ENCODE data around the gene HELT. TPM values are rescaled to one million over a fixed set of nuclear protein-coding genes. Genes with fewer than 3 reads are reported as not detected.
"Not testable (repeated sequence)": the region's sequence is repeated elsewhere in the genome, so short reads cannot be mapped to it uniquely, and the experiment has no call there.

Gene HELT
- total RNA-seq (2022) (not detected in 2 replicates), Bru-seq, nascent RNA (not detected), BruChase-seq, experiment 1, labeled RNA remaining after a 6-hour chase (not detected), BruChase-seq, experiment 2, labeled RNA remaining after a 2-hour chase (not detected)
- long read RNA-seq: 0 reads

- no peak for DNase-seq
- intact Hi-C loops (cut with micrococcal nuclease; ENCODE audit: unreplicated experiment): no loop called here
- Mint-ChIP-seq H3K27ac (ENCODE audit: unreplicated experiment) (no peak within 1 kb of the TSS), H3K36me3 (ENCODE audit: insufficient read depth, unreplicated experiment) (peaks cover 10% of the 10 kb centered on the region), H3K27me3 (ENCODE audit: unreplicated experiment) (peaks cover 94% of the 10 kb centered on the region), H3K4me3 (ENCODE audit: low read depth, unreplicated experiment) (peak within 1 kb of the TSS; percentile 73), H3K9me3 (ENCODE audit: low read depth, unreplicated experiment) (no peaks in the 10 kb centered on the region), H3K4me1 (ENCODE audit: low read depth, unreplicated experiment) (peaks cover 15% of the 10 kb centered on the region)
- BruUV-seq (replicated peaks): no TSS peak
- no peak for TF ChIP-seq CTCF (IDR thresholded peaks at IDR 0.05; ENCODE audit: unreplicated experiment)
- CTCF ChIA-PET: interaction anchor here (0.9 to 1.0 kb wide), 2 partner anchors 8 to 13 kb away, joined by 3 to 4 read pairs; no protein-coding TSS in a partner anchor
Measured at GRCh38 chr4:185017964-185018772, at the start of gene HELT. HELT (plus strand) TSS chr4:185018490; CDS start chr4:185018929, 439 bp downstream.

GRCh38 chr4:184968784-184969201 lies 49.5 kb upstream of the HELT start:
- H3K27ac Mint-ChIP-seq (ENCODE audit: unreplicated experiment): no peak overlapping the region

GRCh38 chr4:184969610-184970009 lies 48.7 kb upstream of the HELT start:
- CTCF ChIA-PET: no interaction called here
- H3K27me3 Mint-ChIP-seq (ENCODE audit: unreplicated experiment): peaks cover 14% of the 10 kb centered on the region
- H3K9me3 Mint-ChIP-seq (ENCODE audit: low read depth, unreplicated experiment): peaks cover 6% of the 10 kb centered on the region
- BruUV-seq (replicated peaks): no TSS peak
- H3K36me3 Mint-ChIP-seq (ENCODE audit: insufficient read depth, unreplicated experiment): peaks cover 11% of the 10 kb centered on the region
- H3K4me3 Mint-ChIP-seq (ENCODE audit: low read depth, unreplicated experiment): no peak overlapping the region
- no peaks in the 10 kb centered on the region for H3K4me1 Mint-ChIP-seq (ENCODE audit: low read depth, unreplicated experiment)
- DNase-seq: no peak
- intact Hi-C loops (cut with micrococcal nuclease; ENCODE audit: unreplicated experiment): no loop called here
- no peak overlapping the region for H3K27ac Mint-ChIP-seq (ENCODE audit: unreplicated experiment)
- TF ChIP-seq CTCF (IDR thresholded peaks at IDR 0.05; ENCODE audit: unreplicated experiment): no peak

More at GRCh38 chr4:184968784-184969201, 49.5 kb upstream of the HELT start:
- Mint-ChIP-seq H3K9me3 (ENCODE audit: low read depth, unreplicated experiment) (peaks cover 6% of the 10 kb centered on the region), H3K36me3 (ENCODE audit: insufficient read depth, unreplicated experiment) (peaks cover 12% of the 10 kb centered on the region), H3K27me3 (ENCODE audit: unreplicated experiment) (peaks cover 14% of the 10 kb centered on the region), H3K4me1 (ENCODE audit: low read depth, unreplicated experiment) (no peaks in the 10 kb centered on the region), H3K4me3 (ENCODE audit: low read depth, unreplicated experiment) (no peak overlapping the region)
- CTCF ChIA-PET: interaction anchor here (0.9 kb wide), 1 partner anchor 11 kb away, joined by 3 read pairs; no protein-coding TSS in a partner anchor
- peak; percentile 66 for DNase-seq
- intact Hi-C loops (cut with micrococcal nuclease; ENCODE audit: unreplicated experiment): no loop called here
- TF ChIP-seq CTCF (IDR thresholded peaks at IDR 0.05; ENCODE audit: unreplicated experiment): no peak
- no TSS peak for BruUV-seq (replicated peaks)

GRCh38 chr4:184972991-184973390 lies 45.3 kb upstream of the HELT start:
- Mint-ChIP-seq H3K4me3 (ENCODE audit: low read depth, unreplicated experiment) (no peak overlapping the region), H3K4me1 (ENCODE audit: low read depth, unreplicated experiment) (no peaks in the 10 kb centered on the region), H3K27me3 (ENCODE audit: unreplicated experiment) (peaks cover 14% of the 10 kb centered on the region), H3K9me3 (ENCODE audit: low read depth, unreplicated experiment) (peaks cover 4% of the 10 kb centered on the region), H3K27ac (ENCODE audit: unreplicated experiment) (no peak overlapping the region), H3K36me3 (ENCODE audit: insufficient read depth, unreplicated experiment) (no peaks in the 10 kb centered on the region)
- no TSS peak for BruUV-seq (replicated peaks)
- no peak for TF ChIP-seq CTCF (IDR thresholded peaks at IDR 0.05; ENCODE audit: unreplicated experiment)
- no peak for DNase-seq
- intact Hi-C loops (cut with micrococcal nuclease; ENCODE audit: unreplicated experiment): no loop called here
- CTCF ChIA-PET: no interaction called here

GRCh38 chr4:184976348-184976747 lies 41.9 kb upstream of the HELT start:
- intact Hi-C loops (cut with micrococcal nuclease; ENCODE audit: unreplicated experiment); H3K9me3 Mint-ChIP-seq (ENCODE audit: low read depth, unreplicated experiment); H3K36me3 Mint-ChIP-seq (ENCODE audit: insufficient read depth, unreplicated experiment): not testable (repeated sequence)

More at GRCh38 chr4:184976348-184976747, 41.9 kb upstream of the HELT start:
- CTCF ChIA-PET; DNase-seq; H3K4me1 Mint-ChIP-seq (ENCODE audit: low read depth, unreplicated experiment); BruUV-seq (replicated peaks); H3K27ac Mint-ChIP-seq (ENCODE audit: unreplicated experiment); H3K4me3 Mint-ChIP-seq (ENCODE audit: low read depth, unreplicated experiment): not testable (repeated sequence)
- peaks cover 14% of the 10 kb centered on the region for H3K27me3 Mint-ChIP-seq (ENCODE audit: unreplicated experiment)

Data from Calu3 (cell line).